CD4-positive, alpha-beta T cell treated with Interleukin-21 for 1 hour (primary cell): Measurements from ENCODE around the gene HSD11B1.

Experiments used
- DNase-seq: peaks from one replicate; pipeline ENCODE4 v3.0.0-alpha.2; 2020

The HSD11B1 gene

DNA sequence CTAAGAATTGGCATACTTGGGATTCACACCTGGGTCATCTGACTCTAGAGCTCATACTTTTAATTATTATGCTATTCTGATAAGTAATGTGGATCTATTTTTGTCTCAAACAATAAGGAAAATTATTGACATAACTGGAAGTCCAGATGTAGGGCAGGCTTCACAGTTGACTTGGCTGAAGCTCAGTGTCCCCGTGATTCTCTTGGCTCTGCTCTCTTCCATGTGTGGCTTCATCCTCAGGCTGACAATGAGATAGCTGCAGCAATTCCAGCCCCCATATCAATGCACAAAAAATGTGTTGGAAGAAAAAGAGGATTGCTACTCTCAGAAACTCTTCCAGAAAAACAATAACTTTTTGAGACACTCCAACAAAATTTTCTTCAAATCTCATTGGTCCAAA is 23.8 kb downstream of the HSD11B1 start:
- DNase-seq, result no peak

GRCh38 chr1:209729436-209729835 is 24.8 kb downstream of the HSD11B1 start:
- no peak for DNase-seq

DNA sequence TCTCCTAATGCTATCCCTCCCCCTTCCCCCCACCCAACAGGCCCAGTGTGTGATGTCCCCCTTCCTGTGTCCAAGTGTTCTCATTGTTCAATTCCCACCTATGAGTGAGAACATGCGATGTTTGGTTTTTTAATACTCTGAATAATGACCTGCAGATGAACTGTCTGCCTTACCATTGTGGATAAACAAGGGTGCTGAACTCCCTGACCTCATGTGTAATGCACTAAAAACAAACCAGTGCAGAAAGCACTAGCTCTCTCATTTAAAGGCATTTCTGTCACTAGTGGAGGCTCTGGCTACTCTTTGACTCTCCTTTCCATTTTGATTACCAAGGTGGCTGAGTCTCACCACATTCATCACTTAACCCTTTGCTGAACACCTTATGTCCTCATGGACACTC is 28.1 kb downstream of the HSD11B1 start:
- DNase-seq, result no peak

DNA sequence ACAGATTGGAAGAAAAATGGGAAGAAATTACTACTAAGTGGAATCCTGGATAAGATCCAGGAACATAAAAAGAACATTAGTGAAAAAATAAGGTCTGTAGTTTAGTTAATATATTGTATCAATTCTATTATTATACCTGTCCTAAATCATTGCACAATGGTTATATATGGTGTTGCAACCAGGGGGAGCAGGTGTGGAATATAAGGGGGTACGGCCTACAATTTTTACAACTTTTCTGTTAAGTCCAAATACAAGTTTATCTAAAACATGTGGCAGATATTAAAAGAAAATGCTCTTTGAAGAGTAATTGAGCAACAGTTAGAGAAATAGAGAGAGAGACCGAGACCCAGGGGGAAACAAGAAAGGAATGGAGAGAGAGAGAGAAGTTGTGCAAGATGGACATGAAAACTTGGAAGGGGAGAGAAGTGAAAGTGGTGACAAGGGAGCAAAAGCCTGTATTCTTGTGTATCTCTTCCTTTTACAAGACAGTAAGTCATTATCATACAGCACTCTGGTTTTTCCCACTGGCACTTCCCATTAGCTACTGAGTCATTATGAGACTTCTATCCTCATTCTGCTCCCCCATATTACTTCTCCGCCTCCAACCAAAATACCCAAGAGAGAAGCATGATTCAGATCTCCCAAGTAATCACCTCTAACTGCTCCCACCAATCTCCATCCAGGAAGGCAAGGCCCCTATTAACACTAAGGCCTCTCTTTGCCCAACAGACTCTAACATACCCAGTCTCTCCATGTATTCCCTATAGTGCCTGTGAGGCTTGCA is 29.0 kb downstream of the HSD11B1 start:
- no peak for DNase-seq

DNA sequence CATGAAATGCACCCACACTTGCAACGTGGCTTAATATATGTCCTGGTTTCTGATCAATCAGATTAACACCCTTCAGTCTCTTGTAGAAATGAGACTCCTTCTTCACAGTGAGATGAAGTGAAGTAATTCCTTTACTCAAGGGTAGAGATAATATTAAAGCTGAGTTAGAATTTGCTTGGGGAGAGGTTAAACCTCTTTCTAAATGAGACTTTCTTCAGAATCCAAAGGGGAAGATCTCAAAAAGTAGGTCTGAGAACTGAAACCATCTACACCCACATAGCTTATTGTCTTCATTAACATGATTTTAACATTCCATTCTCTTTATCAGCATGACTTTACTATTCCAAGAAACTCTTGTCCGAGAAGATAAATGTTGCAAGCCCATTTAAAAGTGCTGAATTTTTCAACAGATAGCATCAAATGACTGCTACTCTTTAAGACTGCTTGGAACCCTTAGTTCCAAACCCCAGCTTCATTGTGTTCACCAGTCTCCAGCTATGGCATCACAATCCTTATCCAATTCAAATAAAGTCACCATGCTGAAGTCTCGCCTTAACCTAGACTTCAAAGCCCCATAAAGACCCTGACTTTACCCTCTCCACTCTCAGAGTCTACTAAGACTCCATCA is 32.0 kb downstream of the HSD11B1 start:
- no peak for DNase-seq

DNA sequence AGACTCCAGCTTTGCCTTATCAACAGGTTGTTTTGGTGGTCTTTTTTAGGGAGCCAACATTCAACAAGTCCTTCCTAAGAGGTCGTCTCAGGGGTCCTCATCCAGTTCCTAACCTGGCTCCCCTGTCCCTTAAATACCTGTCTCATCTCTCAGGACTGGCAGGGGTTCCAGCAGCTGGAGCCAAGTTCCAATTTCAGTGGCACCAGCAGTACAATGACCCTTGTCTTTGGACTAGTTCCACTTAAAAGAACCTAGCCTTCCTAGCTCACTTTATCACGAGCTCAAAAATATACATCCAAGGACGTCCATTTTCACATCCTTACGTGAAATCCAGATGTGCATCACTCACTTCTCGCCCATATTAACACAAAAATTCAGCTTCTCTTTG is 32.5 kb downstream of the HSD11B1 start:
- no peak for DNase-seq

DNA sequence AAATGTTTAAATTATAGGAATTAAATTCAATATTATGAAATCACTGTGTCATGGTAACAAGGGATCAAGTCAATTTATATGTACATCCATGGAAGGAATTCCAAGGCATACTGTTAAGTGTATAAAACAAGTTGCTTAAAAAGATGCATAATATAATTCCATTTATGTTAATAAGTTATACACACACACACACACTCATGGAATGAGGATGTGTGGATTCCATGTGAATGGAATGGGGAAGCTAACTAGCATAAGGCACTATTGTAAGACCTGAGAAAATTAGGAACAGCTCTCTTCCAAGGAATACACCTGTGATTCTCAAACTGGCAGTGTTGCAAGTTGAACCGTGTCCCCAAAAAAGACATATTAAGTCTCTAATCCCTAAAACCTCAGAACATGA is 33.6 kb downstream of the HSD11B1 start:
- no peak for DNase-seq

- DNase-seq, result no peak
Measured at GRCh38 chr1:209741193-209741592, 36.5 kb downstream of the HSD11B1 start.

DNA sequence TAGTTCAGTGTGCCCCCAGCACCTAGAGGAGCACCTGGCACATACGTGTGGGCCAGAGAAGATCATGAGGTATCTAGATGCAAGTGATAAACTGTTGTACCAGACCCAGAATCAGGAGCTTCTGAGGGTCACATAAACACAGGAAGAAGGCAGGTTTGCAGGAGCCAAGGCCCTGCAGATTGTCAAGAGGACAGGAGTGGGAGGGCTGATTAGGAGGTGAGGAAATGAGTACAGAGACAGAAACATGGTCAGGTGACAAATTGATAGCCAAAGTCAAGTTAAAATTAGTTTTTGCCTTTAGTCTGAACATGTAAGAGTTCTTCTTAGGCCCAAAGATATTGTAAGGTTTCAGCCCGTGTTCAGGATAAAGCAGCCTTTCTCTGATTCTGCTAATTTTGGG is 37.2 kb downstream of the HSD11B1 start:
- no peak for DNase-seq

- no peak for DNase-seq
Measured at GRCh38 chr1:209742409-209743144, 37.9 kb downstream of the HSD11B1 start.

DNA sequence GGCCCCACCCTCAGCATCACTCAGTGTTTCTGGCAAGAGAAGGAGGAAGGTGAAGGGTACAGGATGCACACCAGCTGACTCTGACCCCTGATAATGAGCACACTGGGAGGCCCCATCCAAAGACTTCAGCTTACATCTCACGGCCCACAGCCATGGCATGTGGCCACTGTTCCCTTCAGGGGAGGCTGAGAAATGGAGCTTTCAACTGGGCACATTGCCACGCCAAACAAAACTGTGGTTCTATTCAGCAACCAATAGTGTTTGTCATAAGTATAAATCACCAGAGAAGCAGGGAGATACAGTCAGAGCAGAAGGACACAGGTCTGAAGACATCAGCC is 38.5 kb downstream of the HSD11B1 start:
- no peak for DNase-seq

- DNase-seq, result no peak
Measured at GRCh38 chr1:209746451-209747165, 42.0 kb downstream of the HSD11B1 start.

GRCh38 chr1:209747580-209748262 is 43.1 kb downstream of the HSD11B1 start:
- DNase-seq, result peak; percentile 92

DNA sequence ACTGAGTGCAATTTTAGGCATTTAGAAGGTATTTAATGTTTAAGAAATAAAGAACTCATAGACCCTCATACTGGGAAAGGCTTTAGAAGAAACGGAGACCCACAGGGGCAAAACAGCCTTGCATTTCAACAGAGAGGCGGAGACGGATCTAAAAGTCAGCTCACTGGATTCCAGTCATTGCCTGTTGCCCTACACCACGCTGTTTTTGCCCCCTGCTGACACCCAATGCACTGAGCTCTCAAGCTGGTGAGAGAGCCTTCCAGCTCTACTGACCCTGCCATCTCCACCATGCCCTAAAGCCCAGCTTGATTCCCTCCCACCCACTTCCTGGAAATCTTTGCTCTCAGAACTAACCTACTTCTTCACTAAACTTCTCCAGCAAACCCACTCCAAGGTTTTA is 44.0 kb downstream of the HSD11B1 start:
- no peak for DNase-seq

DNA sequence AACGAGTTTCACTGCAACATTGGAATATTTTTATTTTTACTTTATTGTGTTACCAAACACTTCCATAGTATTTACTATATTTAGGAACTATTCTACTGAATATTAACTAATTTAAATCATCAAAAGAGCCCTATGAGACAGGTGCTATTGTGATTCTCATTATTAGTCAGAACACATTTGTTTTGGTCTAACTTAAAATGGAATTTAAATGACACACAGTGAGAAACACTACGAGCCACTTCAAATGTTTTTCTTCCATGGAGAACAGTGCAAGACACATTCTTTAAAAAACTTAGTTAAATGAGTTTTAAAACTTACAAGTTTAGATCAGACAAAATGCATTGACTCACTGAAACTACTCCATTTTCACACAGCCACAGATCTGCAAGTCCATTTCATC is 44.6 kb downstream of the HSD11B1 start:
- no peak for DNase-seq

- no peak for DNase-seq
Measured at GRCh38 chr1:209749670-209750323, 45.2 kb downstream of the HSD11B1 start.

DNA sequence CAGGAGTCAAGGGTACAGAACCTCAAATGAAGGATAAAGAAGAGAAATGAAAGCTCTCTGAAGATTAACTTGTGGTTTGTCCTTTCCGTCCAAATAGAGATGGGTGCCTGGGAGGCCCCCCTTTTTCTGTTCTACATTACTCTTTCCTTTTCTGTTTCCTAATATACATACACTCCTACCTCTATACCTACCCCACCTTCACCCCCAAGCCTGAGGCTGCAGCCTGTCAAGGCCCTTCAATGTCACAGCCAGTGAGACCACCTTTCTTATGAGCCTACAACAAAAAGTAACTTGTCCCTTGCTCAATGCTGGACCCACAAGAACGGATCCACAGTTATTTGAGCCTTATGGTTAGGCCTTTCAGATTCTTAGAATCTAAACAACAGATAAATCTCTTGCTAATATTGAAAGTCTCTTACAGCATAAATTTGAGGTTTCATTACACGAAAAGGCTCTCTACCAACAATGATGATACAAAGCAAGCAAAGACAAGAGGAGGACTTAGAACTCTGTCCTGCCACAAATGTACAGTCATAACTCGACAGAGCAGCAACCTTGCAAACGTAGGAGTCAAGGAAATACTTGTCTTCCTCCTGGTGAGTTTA is 47.1 kb downstream of the HSD11B1 start:
- peak; percentile 40 for DNase-seq

GRCh38 chr1:209752890-209753289 is 48.2 kb downstream of the HSD11B1 start:
- no peak for DNase-seq

DNA sequence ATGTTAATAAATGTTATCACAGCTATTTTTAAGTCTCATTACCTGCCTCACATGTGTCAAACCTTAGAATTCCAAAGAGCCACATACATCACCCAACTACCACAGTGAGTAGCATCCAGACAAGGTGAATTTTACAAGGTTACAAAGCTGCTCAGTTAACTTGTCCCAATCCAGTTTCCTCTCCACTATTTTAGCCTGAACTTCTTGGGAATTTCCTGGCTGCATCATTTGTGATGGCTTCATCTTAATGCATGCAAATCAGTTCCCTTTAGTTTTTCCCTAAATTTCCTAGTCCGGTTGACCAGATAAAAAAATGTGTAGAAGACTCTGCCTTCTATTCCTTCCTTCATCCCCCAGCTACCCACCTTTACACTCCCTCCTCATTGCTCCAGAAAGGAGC is 50.6 kb downstream of the HSD11B1 start:
- no peak for DNase-seq

DNA sequence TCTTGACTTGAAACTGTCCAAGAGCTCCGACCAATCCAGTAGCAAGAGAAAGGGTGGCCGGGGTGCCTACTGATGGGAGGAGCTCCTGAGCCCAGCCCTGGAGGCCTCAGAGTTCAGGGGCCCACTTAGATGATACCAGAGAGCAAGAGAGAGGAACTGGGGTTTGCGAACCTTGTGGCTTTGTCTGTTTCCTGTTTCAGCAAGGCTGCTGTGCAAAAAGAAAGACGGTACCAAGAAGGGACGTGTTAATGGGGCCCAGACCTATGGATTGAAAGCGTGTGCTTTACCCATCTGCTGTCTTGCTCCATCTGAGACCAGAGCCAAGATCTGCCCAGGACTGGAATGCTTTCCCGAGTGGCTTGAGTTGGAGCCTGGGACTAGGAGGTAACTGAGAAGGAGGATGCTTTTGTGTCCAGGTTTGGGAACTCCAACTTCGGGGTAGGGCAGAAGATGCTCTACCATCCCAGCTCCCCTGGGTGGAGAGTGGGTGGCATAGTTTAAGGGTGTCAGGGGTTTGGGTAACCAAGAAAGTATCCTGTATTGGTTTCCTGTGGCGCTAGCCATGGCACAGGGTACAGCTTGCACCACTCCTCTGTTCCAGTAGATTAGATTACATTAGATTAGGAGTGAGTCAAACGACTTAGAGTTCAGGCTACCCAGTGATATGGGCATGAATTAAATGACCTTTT is 51.4 kb downstream of the HSD11B1 start, which contains the start of gene TRAF3IP3:
Gene TRAF3IP3, plus strand, starts transcription at position 128 of the 689 bp plus-strand sequence. CDS start 3,987 bp downstream, outside the sequence.
- DNase-seq, result peak; percentile 82
